ENCODE data around the gene OR1B1.
"Not testable (repeated sequence)": the region's sequence is repeated elsewhere in the genome, so short reads cannot be mapped to it uniquely, and the experiment has no call there.

OR1B1 gene

DNA sequence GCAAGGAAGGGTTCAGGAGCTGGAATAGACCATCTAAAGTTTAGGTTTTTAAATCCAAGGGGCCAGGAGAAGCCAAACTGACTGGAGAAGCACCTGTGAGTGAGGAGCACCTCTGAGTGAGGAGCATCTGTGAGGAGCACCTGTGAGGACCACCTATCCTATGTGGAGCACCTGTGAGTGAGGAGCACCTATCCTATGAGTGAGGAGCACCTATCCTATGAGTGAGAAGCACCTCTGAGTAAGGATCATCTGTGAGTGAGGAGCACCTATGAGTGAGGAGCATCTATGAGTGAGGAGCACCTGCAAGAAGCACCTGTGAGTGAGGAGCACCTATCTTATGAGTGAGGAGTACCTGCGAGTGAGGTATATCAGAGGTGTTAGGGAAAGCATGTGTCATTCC, 50.8 kb downstream of the OR1B1 start:
- TF ChIP-seq PAX5 (IDR thresholded peaks at IDR 0.05; ENCODE audit: insufficient read depth, low read length, severe bottlenecking) (no peak), POLR2A (IDR thresholded peaks at IDR 0.05; ENCODE audit: low read depth, low read length) (no peak), TAF1 (IDR thresholded peaks at IDR 0.05; ENCODE audit: low read depth, low read length) (no peak)
- FAIRE-seq (no peak), DNase-seq (ENCODE audit: insufficient read length, low spot score) (no peak)

- FAIRE-seq (no peak), DNase-seq (ENCODE audit: insufficient read length, low spot score) (no peak)
- TF ChIP-seq PAX5 (IDR thresholded peaks at IDR 0.05; ENCODE audit: insufficient read depth, low read length, severe bottlenecking) = no peak
- no peak for TF ChIP-seq POLR2AphosphoS5 (IDR thresholded peaks at IDR 0.05; ENCODE audit: low read depth, low read length)
- no peak for TF ChIP-seq POLR2A (IDR thresholded peaks at IDR 0.05; ENCODE audit: low read depth, low read length)
- no peak for TF ChIP-seq TAF1 (IDR thresholded peaks at IDR 0.05; ENCODE audit: low read depth, low read length)
- no peak for TF ChIP-seq POU2F2 (IDR thresholded peaks at IDR 0.05; ENCODE audit: low read depth, low read length)
- no peak for TF ChIP-seq SPI1 (IDR thresholded peaks at IDR 0.05; ENCODE audit: low read depth, low read length)
These were observed 51.7 kb downstream of the OR1B1 start for GRCh38 chr9:122605691-122606090.

DNA sequence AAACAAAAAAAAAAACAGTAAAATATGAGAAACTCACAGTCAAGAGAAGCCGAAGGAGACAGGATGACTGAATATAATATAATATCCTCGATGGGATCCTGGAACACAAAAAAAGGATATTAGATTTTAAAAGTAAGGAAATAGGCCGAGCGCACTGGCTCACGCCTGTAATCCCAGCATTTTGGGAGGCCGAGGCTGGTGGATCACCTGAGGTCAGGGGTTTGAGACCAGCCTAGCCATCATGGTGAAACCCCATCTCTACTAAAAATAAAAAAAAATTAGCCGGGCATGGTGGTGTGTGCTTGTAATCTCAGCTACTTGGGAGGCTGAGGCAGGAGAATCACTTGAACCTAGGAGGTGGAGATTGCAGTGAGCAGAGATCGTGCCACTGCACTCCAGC, 74.1 kb downstream of the OR1B1 start, which contains the start of gene OR1L8:
Gene OR1L8 (minus strand): TSS at position 101 of the 400 bp plus-strand sequence. CDS start 14,907 bp downstream, outside the sequence.
- not testable (repeated sequence) for FAIRE-seq; DNase-seq (ENCODE audit: insufficient read length, low spot score)

GRCh38 chr9:122580360-122580759, 77.1 kb downstream of the OR1B1 start:
- FAIRE-seq (no peak), DNase-seq (ENCODE audit: insufficient read length, low spot score) (no peak)
- TF ChIP-seq SPI1 (IDR thresholded peaks at IDR 0.05; ENCODE audit: low read depth, low read length) (no peak), PAX5 (IDR thresholded peaks at IDR 0.05; ENCODE audit: insufficient read depth, low read length, severe bottlenecking) (no peak), POLR2A (IDR thresholded peaks at IDR 0.05; ENCODE audit: low read depth, low read length) (no peak), POLR2AphosphoS5 (IDR thresholded peaks at IDR 0.05; ENCODE audit: low read depth, low read length) (no peak), TAF1 (IDR thresholded peaks at IDR 0.05; ENCODE audit: low read depth, low read length) (no peak), POU2F2 (IDR thresholded peaks at IDR 0.05; ENCODE audit: low read depth, low read length) (no peak)

DNA sequence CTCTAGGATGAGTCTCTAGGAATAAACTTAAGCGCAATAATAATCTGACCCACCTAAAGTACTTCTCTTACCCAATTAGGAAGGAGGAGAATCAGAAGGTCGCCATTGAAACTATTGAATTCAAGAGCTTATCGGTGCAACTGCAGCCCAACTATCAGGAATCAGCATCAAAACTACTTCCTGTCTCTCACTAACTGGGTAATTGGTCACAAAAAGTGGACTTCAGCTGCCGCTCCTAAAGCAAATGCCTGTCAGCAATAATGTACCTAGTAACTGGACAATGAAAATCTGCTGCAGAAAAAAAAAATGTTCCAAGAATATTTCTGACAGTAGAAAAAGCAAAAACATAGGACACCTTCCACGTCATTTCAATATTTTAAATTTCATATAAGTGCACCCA, 77.6 kb downstream of the OR1B1 start:
- TF ChIP-seq PAX5 (IDR thresholded peaks at IDR 0.05; ENCODE audit: insufficient read depth, low read length, severe bottlenecking) (no peak), POU2F2 (IDR thresholded peaks at IDR 0.05; ENCODE audit: low read depth, low read length) (no peak)
- FAIRE-seq = no peak
- DNase-seq (ENCODE audit: insufficient read length, low spot score) = no peak
